Caki2 (cell line): ENCODE data around the gene KRTAP10-8. TPM values are rescaled to one million over a fixed set of nuclear protein-coding genes. Genes with fewer than 3 reads are reported as not detected.
"Not testable (repeated sequence)": the region's sequence is repeated elsewhere in the genome, so short reads cannot be mapped to it uniquely, and the experiment has no call there.

Source experiments
- DNase-seq: peaks from one replicate; pipeline ENCODE4 v3.0.0-alpha.2; 2015; ENCODE audit warnings: low read depth
- in situ Hi-C: cut with HindIII; loops from 2 replicates; pipeline ENCODE4 v1.10.0; 2016; ENCODE audit warnings: low sequenced_read_pairs, low pct_unique_long_range_greater_than_20kb, mixed read lengths
- total RNA-seq: library from RNA; depleted of rRNA; stranded (reverse); fragments of >200 nt; shearing (Covaris generic); gene quantifications from 2 replicates; pipeline ENCODE4 v1.2.3, GENCODE V29; 2014; ENCODE audit warnings: low replicate concordance; rRNA removed

The KRTAP10-8 gene, protein sequence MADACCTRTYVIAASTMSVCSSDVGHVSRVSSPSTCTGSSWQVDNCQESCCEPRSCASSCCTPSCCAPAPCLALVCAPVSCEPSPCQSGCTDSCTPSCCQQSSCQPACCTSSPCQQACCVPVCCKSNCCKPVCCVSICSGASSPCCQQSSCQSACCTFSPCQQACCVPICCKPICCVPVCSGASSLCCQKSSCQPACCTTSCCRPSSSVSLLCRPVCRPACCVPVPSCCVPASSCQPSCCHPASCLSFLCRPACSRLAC
- not detected in 2 replicates for total RNA-seq

DNA sequence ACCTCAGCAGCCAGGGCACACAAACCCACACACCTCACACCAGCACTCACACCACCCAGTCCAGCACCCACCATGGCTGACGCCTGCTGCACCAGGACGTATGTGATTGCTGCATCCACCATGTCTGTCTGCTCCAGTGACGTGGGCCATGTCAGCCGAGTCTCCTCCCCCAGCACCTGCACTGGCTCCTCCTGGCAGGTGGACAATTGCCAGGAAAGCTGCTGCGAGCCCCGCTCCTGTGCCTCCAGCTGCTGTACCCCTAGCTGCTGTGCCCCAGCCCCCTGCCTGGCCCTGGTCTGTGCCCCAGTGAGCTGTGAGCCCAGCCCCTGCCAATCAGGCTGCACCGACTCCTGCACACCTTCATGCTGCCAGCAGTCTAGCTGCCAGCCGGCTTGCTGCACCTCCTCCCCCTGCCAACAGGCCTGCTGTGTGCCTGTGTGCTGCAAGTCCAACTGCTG lies at the start of gene KRTAP10-8:
Gene KRTAP10-8, plus strand, starts transcription at position 51 of the 458 bp plus-strand sequence. Its CDS starts 22 bp downstream, at position 73.
- DNase-seq: no peak
- in situ Hi-C loops: no loop called here

DNA sequence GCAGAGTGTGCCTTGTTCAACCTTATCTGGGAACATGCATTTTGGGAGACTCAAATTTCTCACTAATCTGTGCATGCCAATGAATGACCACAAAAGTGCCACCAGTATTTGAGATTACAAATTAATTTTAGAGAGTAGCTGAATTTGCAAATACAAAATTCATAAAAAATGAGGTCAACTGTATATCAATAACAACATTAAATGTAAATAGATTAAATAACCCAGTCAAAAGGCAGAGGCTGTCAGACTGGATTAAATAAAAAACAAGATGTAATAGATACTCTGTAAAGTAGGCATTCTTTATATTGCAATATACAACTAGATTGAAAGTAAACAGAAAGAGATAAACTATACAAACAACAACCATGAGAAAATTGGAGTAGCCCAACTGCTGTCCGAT lies 47.8 kb upstream of the KRTAP10-8 start:
- in situ Hi-C loops: no loop called here
- no peak for DNase-seq

DNA sequence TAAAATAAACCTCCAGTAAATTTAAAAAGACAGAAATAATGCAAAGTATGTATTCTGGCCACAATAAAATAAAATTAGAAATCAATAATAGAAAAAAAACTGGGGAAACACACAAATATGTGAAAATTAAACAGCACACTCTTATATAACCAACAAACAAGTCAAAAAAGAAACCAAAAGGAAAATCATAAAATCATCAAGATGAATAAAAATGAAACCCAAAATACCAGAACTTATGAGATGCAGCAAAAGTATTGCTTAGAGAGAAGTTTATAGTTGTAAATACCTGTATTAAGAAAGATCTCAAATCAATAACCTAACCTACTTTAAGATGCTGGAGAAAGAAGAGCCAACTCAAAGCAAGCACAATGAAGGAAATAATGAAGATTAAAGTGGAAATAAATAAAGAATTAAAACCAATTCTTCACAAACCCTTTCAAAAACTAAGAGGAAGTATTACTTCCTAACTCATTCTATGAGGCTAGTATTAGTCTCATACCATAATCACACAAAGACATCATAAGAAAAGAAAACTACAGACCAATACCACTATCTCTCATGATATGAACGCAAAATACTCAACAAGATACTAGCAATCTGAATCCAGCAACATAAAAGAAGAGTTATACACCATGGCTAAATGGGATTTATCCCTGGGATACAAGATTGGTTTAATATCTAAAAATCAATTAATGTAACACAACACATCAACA lies 46.8 kb upstream of the KRTAP10-8 start:
- no peak for DNase-seq
- in situ Hi-C loops: no loop called here

DNA sequence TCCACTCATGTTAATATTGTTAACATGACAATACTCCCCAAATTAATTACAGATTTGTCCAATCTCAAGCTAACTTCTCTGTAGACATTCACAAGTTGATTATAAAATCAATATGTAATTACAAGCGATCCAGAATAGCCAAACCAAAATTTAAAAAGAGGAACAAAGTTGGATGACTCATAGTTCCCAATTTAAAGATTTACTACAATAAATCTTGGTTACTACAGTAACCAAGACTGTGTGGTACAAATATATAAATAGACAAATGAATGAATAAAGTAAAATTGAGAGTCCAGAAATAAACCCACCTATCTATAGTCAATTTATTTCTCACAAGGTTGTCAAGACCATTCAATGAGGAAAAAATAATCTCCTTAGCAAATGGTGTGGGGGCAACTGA lies 45.5 kb upstream of the KRTAP10-8 start:
- DNase-seq: no peak
- in situ Hi-C loops: no loop called here

DNA sequence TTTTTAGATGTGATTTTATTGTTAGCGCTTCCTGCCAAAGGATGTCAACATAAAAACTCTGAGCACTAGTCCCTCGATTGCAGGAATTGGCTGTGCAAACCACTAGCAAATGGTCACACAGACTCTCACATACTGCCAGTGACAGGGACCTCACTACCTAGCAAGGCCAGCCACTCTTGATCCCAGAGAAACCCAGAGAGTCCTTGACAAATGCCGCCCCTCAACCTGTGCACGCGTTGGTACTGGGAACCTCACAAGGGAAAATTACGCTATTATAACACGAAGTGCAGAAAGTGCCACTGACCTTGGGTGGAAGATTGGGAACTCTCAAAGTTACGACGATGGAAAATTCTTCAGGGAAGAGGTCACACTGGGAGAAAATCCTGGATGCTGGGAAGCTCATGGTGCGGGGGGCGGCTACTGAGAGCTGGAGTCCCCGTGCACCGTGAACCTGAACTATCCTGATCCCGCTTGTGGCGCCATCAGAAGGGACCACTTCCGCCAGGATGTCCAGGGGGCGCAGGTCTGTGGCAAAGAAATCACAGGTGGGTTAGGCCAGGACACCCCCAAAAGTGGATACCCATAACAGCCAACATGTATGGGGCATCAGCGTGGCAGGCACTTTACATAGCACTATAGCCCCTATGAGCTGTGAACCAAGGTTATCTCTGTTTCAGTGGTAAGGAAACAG lies 44.3 kb upstream of the KRTAP10-8 start:
- no peak for DNase-seq
- in situ Hi-C loops: no loop called here

DNA sequence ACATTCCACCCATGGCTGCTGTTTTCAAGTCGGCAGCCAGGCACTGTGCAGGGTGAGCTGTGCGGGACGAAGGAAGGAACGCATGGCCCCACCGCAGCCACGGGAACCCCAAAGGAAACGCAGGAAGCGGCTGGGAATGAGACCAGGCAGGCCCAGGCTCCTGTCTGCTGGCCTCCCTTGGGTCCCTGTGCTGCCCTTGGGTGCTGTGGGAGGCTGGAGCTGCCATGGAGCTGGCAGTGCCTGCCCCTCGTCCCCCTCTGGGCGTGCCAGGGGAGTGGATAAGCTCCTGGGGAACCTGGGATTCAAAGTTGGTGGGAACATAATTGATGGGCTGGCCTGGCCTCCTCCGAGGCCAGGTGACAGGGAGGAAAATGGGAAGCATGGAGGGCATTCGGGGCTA lies 43.6 kb upstream of the KRTAP10-8 start:
- in situ Hi-C loops: no loop called here
- DNase-seq: no peak

DNA sequence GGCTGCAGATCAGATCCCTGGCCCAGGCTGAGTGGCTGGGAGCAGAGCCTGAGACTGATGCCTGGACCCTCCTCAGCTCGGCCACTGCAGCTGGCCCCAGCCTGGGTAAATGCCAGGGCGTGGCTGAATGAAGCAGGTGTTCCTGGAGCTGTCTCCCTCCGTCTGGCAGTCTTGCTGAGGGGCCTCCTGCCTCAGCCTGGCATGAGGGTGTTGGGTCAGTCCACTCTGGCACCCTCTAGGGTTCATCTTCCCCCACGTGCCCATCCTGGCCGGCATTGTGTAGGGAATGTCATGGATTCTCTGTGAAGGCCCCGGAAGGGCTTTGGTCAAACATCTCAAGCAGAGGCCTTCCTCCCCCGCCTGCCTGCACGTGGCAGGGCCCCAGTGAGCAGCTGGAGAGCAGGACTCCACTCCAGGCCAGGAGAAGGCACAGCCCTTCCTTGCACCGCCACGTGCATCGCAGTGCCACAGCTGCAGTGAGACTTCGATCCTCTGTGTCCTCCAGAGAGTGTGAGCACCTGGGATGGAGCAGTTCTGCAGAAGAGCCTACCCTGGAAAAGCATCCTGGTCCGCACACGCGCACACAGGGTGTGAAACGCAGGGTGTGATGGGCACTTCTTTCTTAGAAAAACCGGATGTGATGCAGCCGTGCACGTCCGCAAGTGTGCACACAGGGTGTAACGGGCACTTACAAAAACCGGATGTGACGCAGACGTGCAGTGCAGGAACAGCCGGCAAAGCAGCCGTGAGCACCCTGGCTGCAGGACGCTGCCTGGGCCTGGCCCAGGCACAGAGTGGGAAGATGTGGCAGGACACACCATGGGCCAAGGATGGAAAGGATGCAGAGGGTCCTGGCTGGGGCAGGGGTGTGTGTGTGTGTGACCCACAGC lies 43.0 kb upstream of the KRTAP10-8 start:
- no peak for DNase-seq
- in situ Hi-C loops: no loop called here

DNA sequence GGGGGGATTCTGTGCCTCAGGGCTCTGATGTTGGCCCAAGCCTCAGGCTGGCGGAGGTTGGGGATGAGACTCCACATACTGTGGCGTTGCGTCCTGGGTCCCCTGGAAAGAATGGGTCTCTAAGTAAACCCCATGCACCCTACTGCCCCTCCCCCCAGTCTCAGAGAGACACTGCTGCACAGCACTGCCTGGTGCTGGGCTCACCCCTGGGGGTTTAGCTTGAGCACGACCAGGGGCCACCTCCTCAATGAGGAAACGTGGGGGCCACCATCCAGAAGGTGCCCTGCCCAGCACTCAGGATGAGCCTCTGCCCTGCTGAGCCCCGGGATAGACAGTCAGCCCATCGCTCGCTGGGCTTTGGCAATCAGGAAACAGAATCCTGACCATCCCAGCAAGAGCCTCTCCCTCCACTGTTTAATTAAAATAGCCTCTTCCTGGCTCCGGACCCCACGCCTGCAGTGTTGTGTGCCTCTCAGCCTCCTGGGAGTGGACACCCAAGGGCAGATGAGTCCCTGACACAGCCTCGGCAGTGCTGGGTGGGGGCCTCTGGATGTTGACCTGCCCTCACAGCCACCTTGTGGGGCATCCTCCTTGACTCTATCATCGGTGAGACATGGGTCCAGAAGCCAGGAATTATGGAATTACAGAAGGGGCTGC lies 41.9 kb upstream of the KRTAP10-8 start:
- no peak for DNase-seq
- in situ Hi-C loops: no loop called here

DNA sequence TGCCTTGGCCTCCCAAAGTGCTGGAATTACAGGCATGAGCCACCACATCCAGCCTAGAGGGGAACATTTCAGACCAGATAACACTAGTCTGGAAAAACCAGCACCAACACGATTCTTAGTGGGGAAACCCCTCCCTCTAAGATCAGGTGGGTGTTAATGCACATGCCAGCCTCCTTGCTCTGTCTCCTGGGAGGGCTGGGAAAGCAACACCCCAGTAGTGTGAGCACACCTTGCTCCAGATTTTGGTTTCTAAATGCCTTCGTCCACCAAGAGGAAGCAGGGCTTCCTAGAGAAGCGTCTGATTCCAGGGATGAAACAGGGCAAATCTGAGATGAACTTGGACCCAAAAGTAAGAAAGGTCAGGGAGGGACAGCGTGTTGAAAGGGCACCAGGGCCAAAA lies 40.6 kb upstream of the KRTAP10-8 start:
- DNase-seq: no peak
- in situ Hi-C loops: no loop called here

DNA sequence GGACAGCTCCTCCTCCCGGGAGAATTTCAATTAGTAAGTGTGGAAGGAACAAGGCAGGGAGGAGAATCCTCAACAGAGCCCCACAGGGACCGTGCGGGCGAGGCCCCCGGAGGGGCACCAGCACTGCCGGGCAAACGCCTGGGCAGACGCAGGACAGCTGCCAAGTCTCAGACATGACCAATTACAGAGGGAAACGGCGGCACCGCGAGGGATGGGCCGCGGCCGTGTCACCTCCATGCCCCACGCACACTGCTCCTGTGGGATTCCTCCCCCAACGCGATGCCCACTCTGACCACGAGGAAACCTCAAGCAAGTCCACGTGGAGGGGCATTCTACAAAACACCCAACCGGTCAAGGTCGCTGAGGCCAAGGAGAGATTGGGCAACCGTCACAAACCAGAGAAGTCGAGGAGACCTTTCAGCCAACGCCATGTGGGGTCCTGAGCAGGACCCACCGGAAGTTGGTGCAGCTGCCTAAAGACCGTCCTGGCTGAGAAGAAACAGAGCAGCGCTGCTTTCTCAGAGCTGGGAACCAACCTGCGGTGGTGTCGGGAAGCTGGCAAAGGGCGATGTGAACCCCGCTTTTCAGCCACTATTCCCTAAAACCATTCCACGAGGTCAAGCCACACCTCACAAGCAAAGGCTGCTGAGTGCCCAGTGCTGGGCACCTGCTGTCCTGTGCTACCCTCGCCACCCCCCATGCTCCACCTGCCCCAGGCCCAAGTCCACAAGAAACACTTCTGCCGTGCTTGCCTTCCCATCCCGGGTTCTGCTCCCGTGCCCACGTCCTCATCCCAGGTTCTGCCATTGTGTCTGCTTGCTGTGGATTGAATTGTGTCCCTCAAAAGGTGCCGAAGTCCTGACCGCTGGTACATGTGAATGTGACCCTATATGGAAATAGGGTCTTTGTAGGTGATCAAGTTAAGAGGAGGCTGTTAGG lies 39.8 kb upstream of the KRTAP10-8 start:
- DNase-seq: no peak
- in situ Hi-C loops: no loop called here

DNA sequence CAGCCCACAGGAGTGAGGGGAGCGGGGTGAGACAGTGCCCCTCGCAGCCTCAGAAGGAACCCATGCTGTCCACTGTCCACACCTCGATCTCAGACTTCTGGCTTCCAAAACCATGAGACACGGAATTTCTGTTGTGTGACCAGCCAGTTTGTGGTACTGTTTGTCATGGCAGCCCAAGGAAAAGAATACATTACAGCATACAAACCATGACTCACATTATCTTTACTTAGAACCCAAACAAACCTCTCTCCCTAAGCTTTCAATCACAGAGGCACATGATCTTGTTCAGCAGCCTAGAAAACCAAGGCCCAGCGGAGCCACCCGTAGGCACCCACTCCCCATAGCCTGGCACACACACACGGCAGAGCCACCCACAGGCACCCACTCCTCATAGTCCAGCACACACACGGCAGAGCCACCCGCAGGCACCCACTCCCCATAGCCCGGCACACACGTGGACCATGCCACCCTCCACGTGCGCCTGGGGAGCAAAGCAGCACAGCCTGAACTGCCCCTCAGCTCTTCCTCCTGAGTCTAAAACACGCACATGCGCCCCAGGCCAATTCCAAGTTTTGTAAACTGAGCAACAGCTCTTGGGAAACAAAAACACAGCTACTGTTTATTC lies 38.8 kb upstream of the KRTAP10-8 start:
- in situ Hi-C loops: no loop called here
- peak; percentile 48 for DNase-seq

DNA sequence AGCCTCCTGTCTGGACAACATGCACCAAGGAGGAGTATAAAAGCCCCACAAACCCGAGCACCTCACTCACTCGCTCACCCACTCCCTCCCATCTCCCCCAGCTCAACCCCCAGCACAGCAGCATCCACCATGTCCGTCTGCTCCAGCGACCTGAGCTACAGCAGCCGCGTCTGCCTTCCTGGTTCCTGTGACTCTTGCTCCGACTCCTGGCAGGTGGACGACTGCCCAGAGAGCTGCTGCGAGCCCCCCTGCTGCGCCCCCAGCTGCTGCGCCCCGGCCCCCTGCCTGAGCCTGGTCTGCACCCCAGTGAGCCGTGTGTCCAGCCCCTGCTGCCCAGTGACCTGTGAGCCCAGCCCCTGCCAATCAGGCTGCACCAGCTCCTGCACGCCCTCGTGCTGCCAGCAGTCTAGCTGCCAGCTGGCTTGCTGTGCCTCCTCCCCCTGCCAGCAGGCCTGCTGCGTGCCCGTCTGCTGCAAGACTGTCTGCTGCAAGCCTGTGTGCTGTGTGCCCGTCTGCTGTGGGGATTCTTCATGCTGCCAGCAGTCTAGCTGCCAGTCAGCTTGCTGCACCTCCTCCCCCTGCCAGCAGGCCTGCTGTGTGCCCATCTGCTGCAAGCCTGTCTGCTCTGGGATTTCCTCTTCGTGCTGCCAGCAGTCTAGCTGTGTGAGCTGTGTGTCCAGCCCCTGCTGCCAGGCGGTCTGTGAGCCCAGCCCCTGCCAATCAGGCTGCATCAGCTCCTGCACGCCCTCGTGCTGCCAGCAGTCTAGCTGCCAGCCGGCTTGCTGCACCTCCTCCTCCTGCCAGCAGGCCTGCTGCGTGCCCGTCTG lies 38.0 kb upstream of the KRTAP10-8 start, which contains the start of gene KRTAP10-4:
Gene KRTAP10-4, plus strand, starts transcription at position 100 of the 827 bp plus-strand sequence. Its CDS starts 30 bp downstream, at position 130.
- in situ Hi-C loops, DNase-seq: not testable (repeated sequence)

DNA sequence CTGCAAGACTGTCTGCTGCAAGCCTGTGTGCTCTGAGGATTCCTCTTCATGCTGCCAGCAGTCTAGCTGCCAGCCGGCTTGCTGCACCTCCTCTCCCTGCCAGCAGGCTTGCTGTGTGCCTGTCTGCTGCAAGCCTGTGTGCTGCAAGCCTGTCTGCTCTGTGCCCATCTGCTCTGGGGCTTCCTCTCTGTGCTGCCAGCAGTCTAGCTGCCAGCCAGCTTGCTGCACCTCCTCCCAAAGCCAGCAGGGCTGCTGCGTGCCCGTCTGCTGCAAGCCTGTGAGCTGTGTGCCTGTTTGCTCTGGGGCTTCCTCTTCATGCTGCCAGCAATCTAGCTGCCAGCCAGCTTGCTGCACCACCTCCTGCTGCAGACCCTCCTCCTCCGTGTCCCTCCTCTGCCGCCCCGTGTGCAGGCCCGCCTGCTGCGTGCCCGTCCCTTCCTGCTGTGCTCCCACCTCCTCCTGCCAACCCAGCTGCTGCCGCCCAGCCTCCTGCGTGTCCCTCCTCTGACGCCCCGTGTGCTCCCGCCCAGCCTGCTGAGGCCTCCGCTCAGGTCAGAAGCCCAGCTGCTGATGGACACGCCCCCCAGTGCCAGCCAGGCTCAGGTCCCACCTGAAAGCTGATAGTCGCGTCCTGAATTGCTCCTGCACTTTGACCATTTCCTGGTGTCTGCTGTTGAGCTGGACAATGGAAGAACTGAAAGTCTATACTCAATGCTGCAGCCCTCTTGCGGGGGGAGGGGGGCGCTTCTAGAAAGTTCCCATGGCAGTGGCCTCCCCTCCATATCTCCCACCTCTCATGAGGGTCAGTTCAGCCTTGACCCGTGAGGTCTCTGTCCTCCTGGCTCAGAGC lies 37.2 kb upstream of the KRTAP10-8 start:
- in situ Hi-C loops: no loop called here
- DNase-seq: no peak

DNA sequence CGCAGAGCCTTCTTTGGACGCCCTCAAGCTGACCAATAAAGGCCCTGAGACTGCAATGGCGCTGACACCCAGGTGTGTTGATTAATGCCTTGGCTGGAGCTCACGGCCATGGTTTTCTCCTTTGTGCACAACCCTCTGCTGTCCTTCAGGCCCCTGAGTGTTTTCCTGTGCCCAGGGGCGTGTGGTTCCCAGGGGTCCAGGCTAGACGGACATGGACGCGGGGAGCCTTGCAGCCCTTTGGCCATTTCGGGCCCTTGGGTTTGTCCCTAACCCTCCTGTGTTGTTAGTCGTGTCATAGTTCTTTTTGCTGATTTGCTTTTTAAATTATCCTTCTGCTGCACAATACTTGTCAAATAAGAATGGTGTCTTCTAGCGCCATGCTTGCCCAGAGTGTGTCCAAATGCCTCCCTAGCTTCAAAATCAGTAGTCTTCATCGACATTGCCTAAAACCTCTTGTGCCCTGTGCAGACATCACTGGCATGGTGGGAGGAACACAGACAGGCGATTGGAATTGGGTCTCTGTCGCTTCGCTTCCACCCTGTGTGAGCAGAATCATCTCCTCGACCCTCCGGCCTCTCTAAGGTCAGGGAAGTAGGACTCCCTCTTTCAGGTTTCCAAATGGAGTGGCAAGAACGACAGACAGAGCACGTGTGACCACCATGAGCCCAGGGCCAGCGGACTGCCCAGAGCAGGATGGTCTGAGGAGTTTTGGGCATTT lies 36.4 kb upstream of the KRTAP10-8 start:
- no peak for DNase-seq
- in situ Hi-C loops: no loop called here
